T-helper 2 cell (primary cell): ENCODE measurements around the gene RIT2.

Experiments used
- DNase-seq, 5 experiments: peaks; one replicate each; pipeline versions ENCODE4 v3.0.0 to v3.0.0-alpha.2; 2012 to 2022

RIT2 gene

DNA sequence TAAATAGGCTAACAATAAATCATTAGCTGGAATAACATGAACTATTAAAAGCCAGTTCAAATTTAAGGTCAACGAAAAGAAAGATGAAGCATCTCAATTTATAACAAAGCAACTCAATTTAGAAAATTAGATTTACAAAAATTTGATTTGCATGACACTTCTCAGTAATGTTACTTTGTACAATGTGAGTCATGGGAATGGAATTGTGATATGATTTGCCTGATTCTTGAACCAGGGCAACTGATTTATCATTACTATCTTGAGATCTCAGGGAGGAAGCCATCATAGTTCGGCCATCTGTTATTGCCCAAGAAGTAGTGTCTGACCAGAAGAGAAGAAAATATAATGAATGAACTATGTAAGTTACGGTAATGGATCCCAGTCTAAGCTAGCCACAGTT lies 193.1 kb downstream of the RIT2 start:
- no peak for DNase-seq

DNA sequence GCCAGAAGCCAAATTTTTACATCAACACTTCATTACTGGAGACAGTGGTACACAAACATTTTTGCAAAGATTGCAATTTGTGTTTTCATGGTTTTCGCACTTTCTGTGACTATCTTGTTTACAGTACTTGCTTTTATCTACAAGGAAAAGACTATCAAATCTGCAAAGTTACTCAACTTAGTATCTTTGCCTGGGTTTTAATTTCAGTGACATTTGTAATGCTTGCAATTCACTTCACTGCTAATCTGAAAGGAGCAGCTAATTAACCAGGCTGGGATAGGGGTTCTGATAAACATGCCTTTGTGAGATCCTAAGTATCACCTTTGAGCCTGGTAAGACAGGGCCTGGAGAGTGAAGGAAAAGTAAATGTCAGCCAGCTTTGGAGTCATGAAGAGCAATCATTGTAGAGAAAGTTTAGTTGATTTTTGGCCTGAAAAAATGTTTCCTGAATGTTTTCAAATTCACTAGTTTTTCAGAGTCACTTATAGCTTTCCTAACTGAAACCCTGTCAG lies 194.2 kb downstream of the RIT2 start:
- no peak for DNase-seq

DNA sequence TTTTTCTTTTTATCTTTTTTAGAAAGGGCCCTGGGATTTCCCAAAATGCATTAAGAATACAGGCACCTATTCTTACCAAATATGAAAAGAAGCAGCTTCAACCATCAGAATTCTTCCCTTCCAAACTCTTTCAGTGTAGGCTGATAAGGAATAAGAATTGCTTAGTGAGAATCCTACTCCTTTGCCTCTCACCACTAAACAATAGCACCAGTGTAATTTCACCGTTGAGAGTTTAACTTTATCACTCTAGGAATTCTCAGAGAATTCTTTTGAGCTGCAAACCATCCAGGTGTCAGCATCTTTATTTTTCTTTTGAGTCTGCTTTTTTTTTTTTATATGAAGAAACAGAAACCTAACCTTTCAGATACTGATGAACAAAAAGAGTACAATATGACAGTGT lies 194.9 kb downstream of the RIT2 start:
- DNase-seq: no peak

DNA sequence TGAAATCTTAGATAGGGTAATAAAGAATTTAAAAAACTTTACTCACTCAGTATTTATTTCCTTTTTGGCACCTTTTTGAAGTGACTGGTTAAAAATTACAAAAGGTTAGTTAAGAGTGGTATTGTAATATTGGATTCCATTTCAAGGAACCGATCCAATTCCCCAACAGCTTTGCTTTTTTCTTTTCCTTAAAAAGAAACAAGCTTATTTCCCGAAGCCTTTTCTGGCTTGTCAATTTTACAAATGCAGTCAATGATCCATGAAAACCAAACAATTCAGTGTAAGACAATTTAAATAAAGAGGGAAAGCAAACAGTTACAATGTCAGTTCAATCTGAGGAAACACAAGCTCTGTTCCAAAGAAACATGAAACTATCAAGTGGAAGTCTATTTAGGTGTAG lies 200.2 kb downstream of the RIT2 start:
- no peak for DNase-seq

DNA sequence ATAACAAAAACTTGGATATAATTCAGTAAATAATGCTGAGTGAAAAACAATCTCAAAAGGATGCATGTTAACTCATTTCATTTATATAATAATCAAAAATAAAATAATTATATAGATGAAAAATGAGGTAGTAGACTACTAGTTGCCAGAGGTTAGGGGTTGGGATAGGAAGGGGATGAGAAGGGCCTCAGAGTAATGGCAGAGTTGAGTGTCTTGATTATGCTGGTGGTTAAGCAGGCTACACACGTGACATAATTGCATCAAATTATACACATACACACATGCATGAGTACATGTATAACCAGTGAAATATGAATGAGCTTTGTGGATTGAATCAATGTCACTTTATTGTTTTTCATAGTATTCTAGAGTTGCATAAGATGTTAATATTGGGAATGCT lies 201.0 kb downstream of the RIT2 start:
- no peak for DNase-seq

DNA sequence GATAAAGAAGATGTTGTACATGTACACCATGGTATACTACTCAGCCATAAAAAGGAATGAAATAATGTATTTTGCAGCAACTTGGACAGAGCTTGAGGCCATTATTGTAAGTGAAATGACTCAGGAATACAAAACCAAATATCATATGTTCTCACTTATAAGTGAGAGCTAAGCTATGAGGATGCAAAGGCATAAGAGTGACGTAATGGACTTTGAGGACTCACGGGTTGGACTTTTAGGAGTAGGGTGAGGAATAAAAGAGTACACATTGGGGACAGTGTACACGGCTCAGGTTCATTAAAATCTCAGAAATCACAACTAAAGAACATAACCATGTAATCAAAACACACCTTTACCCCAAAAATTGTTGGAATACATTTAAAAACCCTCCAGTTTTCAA lies 206.4 kb downstream of the RIT2 start:
- no peak for DNase-seq

DNA sequence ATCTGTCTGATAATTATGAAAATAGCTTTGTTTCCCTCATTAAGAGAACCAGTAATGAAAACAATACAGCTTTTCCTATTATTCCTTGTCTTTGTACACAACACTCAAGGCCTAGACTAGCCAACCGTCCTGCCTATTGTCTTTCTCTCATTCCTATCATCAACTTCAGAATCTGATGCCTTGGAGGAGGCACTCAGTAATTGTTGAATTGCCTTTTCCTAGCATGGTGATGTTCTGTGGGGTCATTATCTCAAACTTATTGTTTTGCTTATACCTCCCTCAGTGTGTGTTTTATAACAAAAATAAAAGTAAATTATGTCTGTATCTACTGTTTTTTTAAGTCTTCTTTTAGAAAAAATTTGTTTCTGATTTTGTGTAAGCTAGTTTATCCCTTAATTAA lies 208.7 kb downstream of the RIT2 start:
- DNase-seq: no peak

DNA sequence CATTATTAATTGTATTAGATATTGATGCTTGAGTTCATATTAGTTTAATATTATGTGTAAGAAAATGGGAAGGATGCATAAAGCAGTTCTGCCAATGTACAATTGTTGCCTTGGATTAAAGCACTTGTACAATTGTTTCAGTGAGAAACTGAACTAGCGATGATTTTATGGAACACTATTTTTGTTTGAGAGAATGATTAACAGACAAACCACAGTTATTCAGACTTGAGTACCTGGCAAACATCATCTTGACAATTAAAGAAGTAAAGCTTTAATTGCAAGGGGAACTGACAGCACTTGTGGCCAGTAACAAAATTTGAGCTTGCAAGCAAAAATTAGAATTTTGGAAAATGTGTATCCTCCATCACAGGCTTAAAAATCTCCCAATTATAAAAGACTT lies 214.3 kb downstream of the RIT2 start:
- no peak for DNase-seq

DNA sequence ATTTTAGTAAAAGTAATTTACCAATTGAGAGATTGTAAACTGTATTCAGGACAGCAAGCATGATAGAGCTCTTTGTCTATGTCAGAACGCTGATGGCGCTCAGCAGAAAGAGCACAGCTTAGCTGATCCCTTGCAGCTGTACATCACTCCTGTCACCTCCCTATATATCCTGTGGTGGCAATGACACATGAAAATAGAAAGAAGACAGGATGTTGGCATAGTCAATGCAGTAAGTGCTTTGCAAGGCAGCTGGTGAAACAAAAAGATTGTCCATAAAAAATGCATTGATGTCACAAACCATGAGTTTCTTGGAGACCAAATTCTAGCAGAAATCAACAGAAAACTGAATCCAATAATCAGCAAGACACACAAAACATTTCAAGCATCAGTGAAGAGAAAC lies 221.5 kb downstream of the RIT2 start:
- DNase-seq: no peak

DNA sequence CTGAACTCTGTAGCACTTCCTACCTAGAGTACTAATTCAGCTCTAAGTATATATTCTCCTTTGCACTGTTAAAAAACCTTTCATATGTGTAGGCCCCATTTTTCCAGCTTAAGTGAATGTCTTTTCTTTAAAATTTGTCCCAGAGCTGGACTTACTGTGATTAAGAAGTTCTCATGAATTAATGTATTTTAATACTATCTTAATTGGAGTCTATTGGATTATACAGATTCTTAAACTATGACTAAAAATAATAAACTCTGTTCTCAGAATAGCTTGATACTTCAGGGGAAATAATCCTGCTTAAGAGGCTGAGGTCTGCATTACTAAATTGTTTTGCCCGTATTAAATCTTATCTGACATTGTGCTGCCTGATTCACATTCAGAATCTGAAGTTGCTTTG lies 223.3 kb downstream of the RIT2 start:
- DNase-seq: no peak

DNA sequence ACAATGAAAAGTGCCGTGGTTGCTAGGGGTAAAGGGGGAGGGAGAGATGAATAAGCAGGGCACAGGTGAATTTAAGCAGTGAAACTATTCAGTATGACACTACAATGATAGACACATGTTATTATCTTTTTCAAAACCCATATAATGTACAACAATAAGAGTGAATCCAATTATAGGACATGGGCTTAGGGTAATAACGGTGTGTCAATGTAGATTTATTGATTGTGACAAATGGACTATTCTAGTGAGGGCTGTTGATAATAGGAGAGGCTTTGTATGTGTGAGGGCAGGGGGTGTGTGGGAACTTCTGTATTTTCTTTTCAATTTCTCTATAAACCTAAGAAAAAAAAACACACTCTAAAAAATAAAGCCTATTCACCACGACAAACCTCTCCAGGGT lies 223.8 kb downstream of the RIT2 start:
- DNase-seq: no peak

DNA sequence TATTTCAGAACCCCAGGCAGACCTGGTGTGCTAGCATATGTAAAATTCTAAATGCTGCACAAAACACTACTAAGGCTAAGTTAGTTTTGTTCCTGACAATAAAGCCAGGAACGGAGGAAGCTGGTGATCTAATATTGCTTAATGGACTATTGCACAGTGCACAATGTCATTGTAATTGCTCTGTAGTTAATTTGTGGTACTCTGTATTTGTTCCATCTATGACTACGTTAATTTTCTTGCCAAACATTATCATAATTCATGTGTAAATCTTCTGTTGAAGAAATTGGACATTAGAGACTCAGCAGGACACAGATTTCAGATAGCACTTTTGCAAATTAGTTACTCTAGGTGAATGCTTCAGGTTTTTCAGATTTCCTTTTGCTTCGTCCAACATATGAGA lies 232.3 kb downstream of the RIT2 start:
- no peak for DNase-seq

DNA sequence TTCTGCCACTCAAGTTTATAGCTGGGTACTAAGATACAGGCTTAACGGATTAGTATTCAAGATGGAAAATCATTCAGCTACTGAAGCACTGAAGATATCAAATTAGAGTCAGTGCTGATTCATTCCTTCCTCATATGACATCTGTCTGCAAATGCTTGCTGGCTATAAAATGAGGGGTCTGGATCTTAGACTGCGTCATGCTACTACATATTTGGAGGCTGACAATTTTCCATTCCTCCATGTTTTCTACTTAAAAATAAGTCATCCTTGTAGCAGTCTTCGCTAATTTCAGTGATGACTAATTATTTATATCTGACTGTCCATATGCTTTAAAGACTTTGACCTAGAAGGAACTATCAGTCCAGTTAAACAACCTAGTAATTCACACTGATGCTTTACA lies 233.4 kb downstream of the RIT2 start:
- DNase-seq: no peak

DNA sequence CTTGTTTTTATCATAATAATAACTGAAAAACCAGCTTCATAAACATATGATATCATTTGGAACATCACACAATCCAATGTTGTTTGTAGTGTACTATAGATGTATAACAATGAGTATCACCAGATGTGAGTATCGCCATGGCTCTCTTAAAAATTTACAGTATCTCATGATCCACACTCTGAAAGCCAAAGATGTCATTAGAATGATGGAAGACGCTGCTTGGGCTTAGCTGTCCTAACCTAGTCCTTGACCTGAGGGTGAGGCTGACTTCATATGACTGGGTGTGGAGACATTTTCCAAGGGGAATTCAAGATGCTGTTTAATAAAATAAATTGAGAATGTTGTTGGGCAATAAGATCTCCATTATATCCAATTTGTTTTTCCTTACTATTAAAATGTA lies 242.6 kb downstream of the RIT2 start:
- DNase-seq: no peak

DNA sequence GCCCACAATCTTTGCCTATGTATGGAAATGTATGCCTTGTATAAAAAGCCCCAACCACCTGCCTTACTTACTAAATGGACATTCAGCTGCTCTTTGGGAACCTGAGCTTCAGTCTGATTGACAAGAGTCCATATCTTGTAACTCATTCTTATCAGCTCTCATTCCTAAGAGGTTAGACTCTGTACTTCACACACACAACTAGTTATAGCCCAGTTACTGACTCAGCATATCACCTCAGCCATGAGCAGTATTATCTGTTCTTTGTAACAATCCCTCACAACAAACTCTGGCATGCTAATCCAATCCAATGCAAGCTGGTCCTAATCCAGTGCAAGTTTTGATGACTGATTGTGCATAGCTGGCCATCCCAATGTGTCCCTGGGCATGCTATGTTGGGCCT lies 250.6 kb downstream of the RIT2 start:
- no peak for DNase-seq

DNA sequence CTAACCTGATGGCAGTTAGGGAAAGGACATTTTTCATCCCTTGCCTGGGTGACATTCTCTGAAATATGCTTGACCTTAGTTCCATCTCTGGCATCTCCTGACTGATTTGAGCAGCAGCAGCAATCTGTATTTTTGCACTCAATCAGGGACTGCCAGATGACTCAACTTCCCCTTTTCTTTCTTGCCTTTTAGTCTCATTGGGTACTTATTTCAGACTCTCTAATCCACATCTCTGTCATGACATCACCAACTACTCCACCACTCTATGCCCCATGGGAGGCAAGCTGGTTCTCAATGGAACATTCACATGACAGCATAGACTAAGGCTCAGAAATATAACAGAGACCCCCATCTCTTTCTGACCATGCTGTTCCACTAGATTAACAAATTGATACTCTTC lies 254.2 kb downstream of the RIT2 start:
- no peak for DNase-seq

DNA sequence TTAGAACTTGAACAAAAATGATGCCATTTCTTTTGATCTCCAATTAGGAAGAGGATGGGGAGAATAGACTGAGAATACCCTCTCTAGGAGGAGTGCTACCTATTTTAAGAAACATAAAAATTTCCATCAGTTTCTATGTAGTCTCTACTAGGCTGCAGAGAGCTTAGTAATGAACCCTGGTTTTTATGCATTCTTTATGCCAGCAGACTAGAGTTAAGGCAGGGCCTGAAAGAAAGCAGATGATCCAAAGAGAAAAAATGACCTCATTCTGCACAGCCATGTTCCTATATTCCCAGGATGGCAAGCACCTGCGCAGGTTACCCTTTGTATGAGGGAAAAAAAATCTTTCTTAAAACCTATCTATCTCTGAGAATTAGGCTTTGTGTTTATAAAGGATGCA lies 254.9 kb downstream of the RIT2 start:
- DNase-seq: no peak

DNA sequence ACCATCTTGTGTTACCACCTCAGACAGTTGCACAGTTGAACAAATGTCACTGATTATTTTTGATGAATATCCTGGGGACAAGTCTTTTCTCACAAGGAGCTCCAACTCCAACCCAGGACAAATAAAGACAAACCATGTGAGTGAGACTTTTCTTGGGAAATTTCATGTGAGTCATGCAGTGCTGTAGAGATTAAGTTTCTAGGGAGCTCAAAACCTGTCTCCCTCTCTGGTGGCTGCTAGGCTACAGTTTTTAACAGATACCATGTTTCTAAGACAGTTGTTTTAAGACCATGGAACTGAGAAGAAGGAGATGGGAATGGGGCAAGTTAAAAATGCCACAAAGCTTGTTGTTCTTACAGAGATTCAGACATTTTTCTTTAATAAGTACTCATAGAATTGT lies 255.5 kb downstream of the RIT2 start:
- DNase-seq: no peak

DNA sequence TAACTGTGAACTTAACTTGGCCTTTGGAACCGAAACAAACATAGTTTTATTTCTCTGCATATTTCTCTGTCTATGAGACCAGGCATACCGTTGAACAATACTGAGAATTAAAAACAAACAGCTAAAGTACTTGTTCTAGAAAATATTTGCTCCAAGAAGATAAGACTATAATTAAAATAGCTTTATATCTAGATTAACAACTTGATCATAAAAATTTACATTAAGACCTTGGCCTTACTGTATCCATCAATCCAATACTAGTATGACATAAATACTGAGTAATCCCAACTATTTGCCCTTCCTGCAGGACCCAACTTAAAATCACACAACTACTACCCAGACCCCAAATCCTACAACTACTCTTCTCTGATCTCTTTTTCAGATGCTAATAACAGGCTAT lies 260.9 kb downstream of the RIT2 start:
- no peak for DNase-seq

DNA sequence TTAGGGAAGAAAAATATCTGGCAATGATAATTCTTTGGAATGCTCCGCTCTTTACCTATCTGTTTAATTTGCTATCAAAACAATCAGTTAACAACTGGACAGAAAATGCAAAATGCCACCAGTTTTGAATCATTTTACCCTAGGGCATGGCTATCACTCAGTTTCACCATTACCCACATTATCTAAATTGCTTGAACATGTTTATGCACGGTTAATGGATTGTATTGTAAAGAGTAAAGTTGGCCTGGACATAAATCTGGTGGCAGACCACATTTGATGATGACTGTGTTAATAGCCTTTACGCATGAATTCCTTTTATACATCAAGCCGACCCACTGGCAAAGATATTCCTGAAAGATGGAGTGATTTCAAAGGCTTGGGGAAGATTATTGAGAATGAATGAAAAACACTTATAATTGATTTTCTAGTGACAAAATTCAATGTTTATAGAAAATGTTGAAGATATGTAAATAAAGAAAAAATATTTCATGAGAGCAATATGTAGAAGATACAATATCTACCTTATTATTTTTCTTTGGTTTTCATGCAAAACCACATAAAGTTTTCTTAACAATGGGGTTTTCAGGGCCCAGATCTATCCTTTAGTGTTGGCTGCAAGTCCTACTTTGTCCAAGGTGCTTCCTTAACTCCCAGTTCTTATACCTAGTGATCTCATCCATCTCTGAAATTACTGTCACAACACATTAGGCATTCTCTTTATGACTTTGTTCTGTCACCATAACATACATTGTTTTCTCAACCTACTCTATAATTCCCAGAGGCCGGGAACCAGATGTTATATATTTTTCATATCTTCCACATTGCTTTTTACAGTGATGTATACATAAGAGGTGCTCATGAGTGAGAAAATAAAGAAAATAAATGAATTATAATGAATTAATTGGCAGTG lies 265.1 kb downstream of the RIT2 start:
- no peak for DNase-seq

DNA sequence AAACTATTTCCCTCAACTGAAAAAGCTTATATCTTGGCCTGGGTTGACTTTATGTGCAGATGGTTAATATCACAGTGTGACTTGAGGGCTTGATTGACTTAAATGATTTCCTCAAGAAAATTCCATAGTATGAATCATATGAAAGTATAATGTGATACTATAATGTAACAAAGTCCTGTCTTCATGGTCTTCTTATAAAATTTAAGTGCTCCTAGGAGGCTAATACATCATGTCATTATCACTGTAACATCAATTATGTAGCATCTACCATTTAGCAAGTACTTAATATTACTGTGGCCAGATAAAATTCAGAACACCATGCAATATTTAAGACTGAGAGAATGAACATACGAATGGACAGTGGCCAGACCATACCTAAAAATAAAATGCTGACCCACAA lies 276.1 kb downstream of the RIT2 start:
- no peak for DNase-seq

DNA sequence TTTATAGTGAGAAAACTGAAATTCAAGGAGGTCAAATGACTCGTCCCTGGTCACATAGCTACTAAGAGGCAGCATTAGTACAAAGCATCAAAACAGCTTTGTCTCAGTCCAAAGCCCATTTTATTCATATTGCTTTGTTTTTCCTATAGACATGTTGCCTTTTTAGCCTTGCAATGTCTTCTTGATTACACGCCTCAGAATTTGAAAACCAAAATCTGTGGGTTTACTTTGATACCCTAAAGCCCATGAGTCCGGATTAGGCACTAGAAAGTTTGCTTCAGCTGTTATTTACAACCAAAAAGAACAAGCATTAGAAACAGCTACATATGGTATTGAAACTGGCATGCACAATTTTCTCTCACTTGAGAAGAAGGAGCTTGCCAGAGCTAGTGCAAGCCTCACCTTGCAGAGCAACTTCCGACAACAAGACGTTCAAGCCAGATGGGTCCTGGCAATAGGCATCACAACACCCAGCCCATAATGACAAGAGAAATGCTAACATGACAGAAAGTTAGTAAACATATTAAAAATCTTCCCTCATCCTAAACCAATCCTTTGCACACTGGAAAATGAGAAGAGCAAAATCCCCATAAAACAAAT lies 276.8 kb downstream of the RIT2 start:
- DNase-seq: no peak

DNA sequence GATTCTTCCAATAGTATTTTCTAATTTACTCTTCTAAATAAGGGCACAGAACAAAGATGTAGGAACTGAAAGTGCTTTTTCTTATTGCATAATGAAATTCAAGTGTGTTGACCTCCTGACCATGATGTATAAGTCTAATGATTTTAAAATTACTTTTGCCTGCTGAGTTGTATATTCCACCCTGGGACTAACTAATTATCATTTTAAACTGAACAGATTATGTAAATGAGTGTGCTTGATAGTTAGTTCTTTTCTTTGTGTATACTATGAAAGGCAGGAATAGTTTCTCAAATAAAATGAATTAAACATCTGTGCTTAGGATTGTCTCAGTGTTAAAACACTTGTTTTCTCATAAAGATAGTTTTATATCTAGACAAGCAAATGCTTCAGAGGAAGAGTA lies 284.5 kb downstream of the RIT2 start:
- no peak for DNase-seq

DNA sequence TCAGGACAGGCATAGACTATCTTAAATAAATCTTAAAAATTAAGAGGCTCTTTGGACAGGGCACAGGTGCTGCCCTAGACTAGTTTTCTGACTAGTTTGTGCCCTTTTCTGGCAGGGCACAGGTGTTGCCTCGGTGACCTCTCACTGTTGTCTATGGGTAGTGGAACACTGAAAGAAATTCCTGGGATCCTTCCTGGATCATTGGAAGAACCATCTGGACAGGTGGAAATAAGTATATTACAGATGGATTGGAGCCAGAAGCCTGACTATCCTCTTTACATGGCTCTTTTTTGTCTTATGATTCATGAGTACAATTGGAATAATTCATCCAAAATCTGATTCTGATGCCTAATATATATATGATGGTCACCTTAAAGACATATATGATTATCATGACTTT lies 286.6 kb downstream of the RIT2 start:
- DNase-seq: no peak

DNA sequence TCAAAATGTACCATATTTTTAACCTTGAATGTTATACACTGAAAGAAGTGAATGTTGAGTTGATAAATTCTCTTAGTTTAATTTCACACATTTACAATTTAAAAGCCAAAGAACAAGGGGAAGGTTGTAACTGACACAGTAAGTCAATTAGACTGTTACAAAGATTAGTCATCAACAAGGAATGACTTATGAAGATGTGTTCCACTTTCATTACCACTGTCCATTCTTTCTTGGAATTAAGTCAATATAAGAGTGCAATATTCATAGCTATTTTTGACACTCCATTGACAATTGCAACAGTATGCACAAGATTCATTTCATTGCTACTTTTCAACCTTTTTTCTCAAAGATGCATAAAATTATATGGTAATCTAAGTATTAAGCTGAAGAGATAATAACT lies 291.3 kb downstream of the RIT2 start:
- no peak for DNase-seq
